Hepatocyte (in vitro differentiated cells): Measurements from ENCODE around the gene RPL38. TPM values are rescaled to one million over a fixed set of nuclear protein-coding genes. Genes with fewer than 3 reads are reported as not detected.

Experiments used
- DNase-seq: peaks from one replicate; pipeline ENCODE4 v3.0.0-alpha.2; 2016; ENCODE audit warnings: low spot score
- H2AFZ ChIP-seq: fragments of 200-600 bp; sonication (generic); 2 replicates; pipeline ENCODE4 v1.6.0; 2016; ENCODE audit warnings: antibody characterized with exemption, mild to moderate bottlenecking
- H3K27ac ChIP-seq: fragments of 200-600 bp; sonication (generic); 2 replicates; pipeline ENCODE4 v1.5.1; 2016; ENCODE audit warnings: mild to moderate bottlenecking
- H3K27me3 ChIP-seq: fragments of 200-600 bp; sonication (generic); 2 replicates; pipeline ENCODE4 v1.6.1; 2016
- H3K36me3 ChIP-seq: fragments of 200-600 bp; sonication (generic); replicated peaks from 2 replicates; pipeline ENCODE4 v1.5.1; 2016; ENCODE audit warnings: low read depth; ENCODE audit not compliant: insufficient read depth
- H3K4me1 ChIP-seq: fragments of 200-600 bp; sonication (generic); 2 replicates; pipeline ENCODE4 v1.5.1; 2016; ENCODE audit warnings: mild to moderate bottlenecking, moderate library complexity; ENCODE audit not compliant: insufficient read depth
- H3K4me2 ChIP-seq: fragments of 200-600 bp; sonication (generic); 2 replicates; pipeline ENCODE4 v1.6.0; 2016
- H3K4me3 ChIP-seq: fragments of 200-600 bp; sonication (generic); 2 replicates; pipeline ENCODE4 v1.5.1; 2016; ENCODE audit warnings: mild to moderate bottlenecking
- H3K79me2 ChIP-seq: fragments of 200-600 bp; sonication (generic); 2 replicates; pipeline ENCODE4 v1.6.0; 2017; ENCODE audit warnings: mild to moderate bottlenecking
- H3K9me2 ChIP-seq: fragments of 200-600 bp; sonication (generic); replicated peaks from 2 replicates; pipeline ENCODE4 v1.6.0; 2017; ENCODE audit warnings: mild to moderate bottlenecking; ENCODE audit not compliant: insufficient read depth
- H3K9me3 ChIP-seq: fragments of 200-600 bp; sonication (generic); 2 replicates; pipeline ENCODE4 v1.5.1; 2016; ENCODE audit warnings: low read depth, mild to moderate bottlenecking
- H4K20me1 ChIP-seq: fragments of 200-600 bp; sonication (generic); 2 replicates; pipeline ENCODE4 v1.6.0; 2016; ENCODE audit warnings: mild to moderate bottlenecking; ENCODE audit not compliant: insufficient read depth, poor library complexity, severe bottlenecking
- EZH2 ChIP-seq: fragments of 200-600 bp; sonication (generic); IDR thresholded peaks from 2 replicates; pipeline ENCODE4 v1.6.1; 2016; ENCODE audit warnings: antibody characterized with exemption, mild to moderate bottlenecking, borderline replicate concordance
- EZH2phosphoT487 ChIP-seq: fragments of 200-600 bp; sonication (generic); IDR thresholded peaks from one replicate; pipeline ENCODE4 v1.6.1; 2018; ENCODE audit warnings: antibody characterized with exemption, mild to moderate bottlenecking, low read depth, moderate library complexity; ENCODE audit not compliant: unreplicated experiment, severe bottlenecking
- WGBS: methylation state at CpG from one replicate; pipeline ENCODE4 v1.1.6; 2016; ENCODE audit warnings: low lambda C conversion rate; ENCODE audit errors: missing lambda C conversion rate; 5-methylcytosine and 5-hydroxymethylcytosine counted together
- polyA plus RNA-seq: library from polyadenylated mRNA; unstranded; fragments of >200 nt; fragmentation: Nextera tagmentation; extraction: Ambion mirVana; gene quantifications from 2 replicates; pipeline ENCODE4 v1.2.1, GENCODE V29; 2016
- total RNA-seq: library from RNA; depleted of rRNA; stranded (reverse); fragments of >200 nt; gene quantifications from 2 replicates; pipeline ENCODE4 v1.2.3, GENCODE V29; 2014
- TF ChIP-seq, protein P1 (sequence below): fragments of 200-600 bp; sonication (generic); IDR thresholded peaks from 2 replicates; pipeline ENCODE4 v1.5.1; 2016; ENCODE audit warnings: antibody characterized with exemption, mild to moderate bottlenecking; ENCODE audit not compliant: poor library complexity

Gene RPL38
- total and polyA plus RNA-seq, 2 experiments from 2014 or later = 276 to 758 TPM

DNA sequence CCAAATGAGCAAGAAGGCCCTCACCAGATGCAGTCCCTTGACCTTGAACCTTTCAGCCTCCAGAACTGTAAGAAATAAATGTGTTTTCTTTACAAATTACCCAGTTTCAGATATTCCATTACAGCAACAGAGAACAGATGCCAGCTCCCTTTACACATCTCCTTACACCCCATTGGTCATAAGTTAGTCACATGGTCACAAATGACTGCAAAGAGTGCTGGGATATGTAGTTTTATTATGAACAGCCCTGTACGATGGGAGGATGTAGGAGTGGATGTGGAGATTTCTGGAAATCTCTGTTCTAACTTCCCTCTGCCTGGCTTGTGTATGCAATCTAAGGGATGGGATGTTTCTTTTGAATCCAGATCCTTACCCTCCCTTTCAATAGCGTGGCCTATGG, 13.3 kb upstream of the RPL38 start:
- Histone ChIP-seq H3K4me3 (no peak overlapping the region), H3K4me2 (no peak overlapping the region), H4K20me1 (no peaks in the 10 kb centered on the region), H3K27me3 (no peaks in the 10 kb centered on the region), H2AFZ (no peak overlapping the region), H3K4me1 (peaks cover 8% of the 10 kb centered on the region), H3K79me2 (no peaks in the 10 kb centered on the region), H3K27ac (no peak overlapping the region), H3K36me3 (no peaks in the 10 kb centered on the region), H3K9me3 (no peaks in the 10 kb centered on the region), H3K9me2 (no peaks in the 10 kb centered on the region)
- TF ChIP-seq, protein P1, sequence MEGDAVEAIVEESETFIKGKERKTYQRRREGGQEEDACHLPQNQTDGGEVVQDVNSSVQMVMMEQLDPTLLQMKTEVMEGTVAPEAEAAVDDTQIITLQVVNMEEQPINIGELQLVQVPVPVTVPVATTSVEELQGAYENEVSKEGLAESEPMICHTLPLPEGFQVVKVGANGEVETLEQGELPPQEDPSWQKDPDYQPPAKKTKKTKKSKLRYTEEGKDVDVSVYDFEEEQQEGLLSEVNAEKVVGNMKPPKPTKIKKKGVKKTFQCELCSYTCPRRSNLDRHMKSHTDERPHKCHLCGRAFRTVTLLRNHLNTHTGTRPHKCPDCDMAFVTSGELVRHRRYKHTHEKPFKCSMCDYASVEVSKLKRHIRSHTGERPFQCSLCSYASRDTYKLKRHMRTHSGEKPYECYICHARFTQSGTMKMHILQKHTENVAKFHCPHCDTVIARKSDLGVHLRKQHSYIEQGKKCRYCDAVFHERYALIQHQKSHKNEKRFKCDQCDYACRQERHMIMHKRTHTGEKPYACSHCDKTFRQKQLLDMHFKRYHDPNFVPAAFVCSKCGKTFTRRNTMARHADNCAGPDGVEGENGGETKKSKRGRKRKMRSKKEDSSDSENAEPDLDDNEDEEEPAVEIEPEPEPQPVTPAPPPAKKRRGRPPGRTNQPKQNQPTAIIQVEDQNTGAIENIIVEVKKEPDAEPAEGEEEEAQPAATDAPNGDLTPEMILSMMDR = no peak
- TF ChIP-seq EZH2phosphoT487 (no peak), EZH2 (no peak)
- 48% methylated on average over 2 of the region's 2 CpGs for WGBS
- peak; percentile 26 for DNase-seq

DNA sequence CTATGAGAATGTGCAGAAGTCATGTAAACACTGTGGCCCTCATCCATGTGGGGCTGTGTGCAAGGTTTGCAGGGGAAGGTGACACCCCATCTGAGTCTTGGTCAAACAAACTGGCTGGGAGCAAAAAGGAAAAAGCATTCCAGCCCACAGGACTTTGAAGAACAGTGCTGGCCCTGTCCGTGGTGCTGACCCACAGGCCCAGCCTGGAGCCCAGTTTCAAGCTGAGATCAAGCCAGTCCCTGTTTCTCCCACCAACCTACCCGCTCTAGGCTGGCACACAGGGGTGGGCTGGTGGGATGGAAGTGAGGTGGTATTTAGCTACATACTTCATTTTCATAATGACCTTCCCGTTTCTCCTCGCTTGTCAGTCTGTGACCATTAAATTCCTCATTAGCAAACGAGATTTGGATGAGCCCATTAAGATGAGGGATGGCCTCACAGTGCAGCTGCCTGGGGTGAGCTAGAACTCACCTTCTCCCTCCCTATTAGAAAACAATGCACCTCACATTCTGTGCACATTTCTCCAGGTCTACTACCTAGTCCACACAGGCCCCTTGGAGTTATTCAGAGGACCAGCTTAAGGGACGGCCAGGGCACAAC, 12.6 kb upstream of the RPL38 start:
- peaks cover 8% of the 10 kb centered on the region for H3K4me1 ChIP-seq
- DNase-seq = peak; percentile 72
- no peak overlapping the region for H2AFZ ChIP-seq
- no peaks in the 10 kb centered on the region for H4K20me1 ChIP-seq
- no peak for TF ChIP-seq EZH2
- no peak for TF ChIP-seq EZH2phosphoT487
- TF ChIP-seq, protein P1 = no peak
- no peaks in the 10 kb centered on the region for H3K79me2 ChIP-seq
- no peak overlapping the region for H3K4me2 ChIP-seq
- H3K4me3 ChIP-seq = no peak overlapping the region
- H3K27me3 ChIP-seq = no peaks in the 10 kb centered on the region
- no peaks in the 10 kb centered on the region for H3K9me3 ChIP-seq
- no peaks in the 10 kb centered on the region for H3K36me3 ChIP-seq
- WGBS = 50% methylated on average over 6 of the region's 6 CpGs
- no peak overlapping the region for H3K27ac ChIP-seq
- H3K9me2 ChIP-seq = no peaks in the 10 kb centered on the region

DNA sequence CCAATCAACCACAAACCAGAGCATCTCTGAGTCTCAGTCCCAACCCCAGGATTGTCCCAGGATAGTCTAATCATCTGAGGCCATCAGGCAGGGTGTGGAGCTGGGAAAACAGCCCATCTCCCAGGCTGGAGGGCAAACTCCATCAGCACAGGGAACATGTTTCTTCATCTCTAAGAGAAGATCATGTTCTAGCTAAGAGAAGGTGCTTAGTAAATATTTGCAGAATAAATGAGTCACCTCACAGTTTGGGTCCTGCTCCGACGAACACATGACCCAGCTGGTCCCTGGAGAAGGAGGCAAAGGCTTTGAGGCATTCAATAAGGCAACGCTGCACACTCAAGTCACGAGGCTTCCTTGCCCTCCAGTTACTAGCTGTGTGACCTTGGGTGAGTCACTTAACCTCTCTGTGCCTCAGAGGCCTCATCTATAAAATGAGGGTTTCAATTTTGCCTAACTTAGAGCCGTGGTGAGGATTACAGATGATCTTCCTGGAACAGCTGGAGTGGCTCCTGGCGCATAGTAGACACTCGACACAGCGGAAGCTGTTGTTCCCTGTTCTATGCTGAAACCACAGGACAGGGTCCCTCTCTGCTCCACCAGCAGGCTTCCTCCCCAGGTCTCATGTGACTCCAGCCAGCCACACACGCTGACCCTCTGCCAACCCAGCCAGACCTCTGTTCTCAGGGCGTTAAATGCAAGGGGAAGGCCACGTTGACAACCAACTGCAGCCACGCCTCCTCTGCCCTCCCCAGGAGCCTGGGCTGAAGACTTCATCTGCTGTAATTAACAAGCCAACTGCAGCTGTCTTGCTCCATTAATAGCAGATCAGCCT, 10.3 kb upstream of the RPL38 start:
- Histone ChIP-seq H3K79me2 (no peaks in the 10 kb centered on the region), H3K36me3 (no peaks in the 10 kb centered on the region), H3K9me3 (no peaks in the 10 kb centered on the region), H3K4me2 (no peak overlapping the region), H3K27me3 (no peaks in the 10 kb centered on the region), H3K9me2 (no peaks in the 10 kb centered on the region), H4K20me1 (no peaks in the 10 kb centered on the region), H2AFZ (no peak overlapping the region), H3K4me3 (no peak overlapping the region), H3K4me1 (peaks cover 8% of the 10 kb centered on the region), H3K27ac (peak overlapping the region; percentile 79)
- peak; percentile 80 for DNase-seq
- 54% methylated on average over 12 of the region's 12 CpGs for WGBS
- no peak for TF ChIP-seq EZH2phosphoT487
- TF ChIP-seq, protein P1 = no peak
- TF ChIP-seq EZH2 = no peak
